ENCODE results near the gene MXD1. TPM values are rescaled to one million over a fixed set of nuclear protein-coding genes. Genes with fewer than 3 reads are reported as not detected.
A peak's percentile ranks its signal among the peaks of the same experiment; 100 is the strongest.

Gene MXD1
- total and polyA plus RNA-seq, 8 donors = 1.5 to 8.6 (median 5.0) TPM

DNA sequence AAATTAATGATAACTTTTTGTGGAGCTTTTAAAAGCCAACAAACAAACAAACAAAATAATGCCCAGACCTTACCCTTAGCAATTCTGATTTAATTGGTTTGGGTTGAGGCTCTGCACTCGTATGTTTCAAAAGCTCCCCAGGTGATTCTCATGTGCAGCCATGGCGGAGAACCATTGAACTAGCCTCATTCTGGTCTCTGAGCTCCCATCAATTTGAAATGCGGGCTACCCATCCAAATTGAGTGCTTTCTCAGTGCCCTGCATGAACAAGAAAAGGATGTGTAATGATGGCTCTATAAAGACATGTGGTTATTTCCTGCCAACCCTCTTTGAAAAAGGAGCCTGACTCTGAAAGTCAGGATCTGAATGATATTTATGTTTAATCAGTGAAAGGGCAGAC is 8.2 kb downstream of the MXD1 start:
- intact Hi-C loops (cut with DNase I) = loop anchor here in 2 of 3 donors (10.0 kb wide), 1 partner anchor 142 kb away; no protein-coding TSS in a partner anchor
- FAIRE-seq = no peak
- no peaks in the 10 kb centered on the region for H3K9me3 ChIP-seq
- H3K27me3 ChIP-seq = no peaks in the 10 kb centered on the region
- no peak for DNase-seq
- H3K27ac ChIP-seq = no peak overlapping the region
- H3K4me1 ChIP-seq = no peaks in the 10 kb centered on the region
- ATAC-seq = no peak
- WGBS, 2 donors = 96 to 97% methylated on average over 3 of the region's 3 CpGs
- peaks cover 0 to 11% (median 0%) of the 10 kb centered on the region in 3 donors for H3K36me3 ChIP-seq
- no peak overlapping the region for H3K4me3 ChIP-seq
- no peak for TF ChIP-seq CTCF (IDR thresholded peaks at IDR 0.05)

- no peaks in the 10 kb centered on the region for H3K9me3 ChIP-seq
- no peaks in the 10 kb centered on the region for H3K27me3 ChIP-seq
- TF ChIP-seq CTCF (IDR thresholded peaks at IDR 0.05) = no peak
- no peak overlapping the region for H3K27ac ChIP-seq
- peaks cover 0 to 8% (median 0%) of the 10 kb centered on the region in 3 donors for H3K36me3 ChIP-seq
- WGBS, 2 donors = 79 to 83% methylated on average over 3 of the region's 3 CpGs
- ATAC-seq (peak in 1 of 4 donors; percentile 64), DNase-seq (no peak), FAIRE-seq (no peak)
- no peak overlapping the region for H3K4me3 ChIP-seq
- intact Hi-C loops (cut with DNase I) = loop anchor here in 2 of 3 donors (10.0 kb wide), 1 partner anchor 138 kb away; no protein-coding TSS in a partner anchor
- H3K4me1 ChIP-seq = no peaks in the 10 kb centered on the region
Observed at GRCh38 chr2:69926849-69927515, 12.1 kb downstream of the MXD1 start.

GRCh38 chr2:69931832-69932595 is 17.1 kb downstream of the MXD1 start:
- intact Hi-C loops (cut with DNase I) = loop anchor here in 1 of 3 donors (10.0 kb wide), 1 partner anchor 113 kb away; no protein-coding TSS in a partner anchor
- WGBS, 2 donors = 90 to 94% methylated on average over 7 of the region's 7 CpGs
- FAIRE-seq = no peak

GRCh38 chr2:69932596-69932922 is 17.6 kb downstream of the MXD1 start:
- TF ChIP-seq CTCF (IDR thresholded peaks at IDR 0.05) = no peak
- FAIRE-seq = no peak
- H3K27ac ChIP-seq = no peak overlapping the region
- ATAC-seq = no peak
- intact Hi-C loops (cut with DNase I) = loop anchor here in 1 of 3 donors (10.0 kb wide), 1 partner anchor 112 kb away; no protein-coding TSS in a partner anchor
- H3K9me3 ChIP-seq = no peaks in the 10 kb centered on the region
- peaks cover 0 to 9% (median 0%) of the 10 kb centered on the region in 3 donors for H3K4me1 ChIP-seq
- H3K4me3 ChIP-seq = no peak overlapping the region
- DNase-seq = no peak
- no peaks in the 10 kb centered on the region for H3K27me3 ChIP-seq
- H3K36me3 ChIP-seq = peaks cover 4 to 17% (median 6%) of the 10 kb centered on the region in 3 donors
- 75 to 89% methylated on average over 1 of the region's 1 CpG for WGBS, 2 donors

More at GRCh38 chr2:69931832-69932595, 17.1 kb downstream of the MXD1 start:
- H3K4me1 ChIP-seq = peaks cover 0 to 9% (median 0%) of the 10 kb centered on the region in 3 donors
- H3K36me3 ChIP-seq = peaks cover 0 to 16% (median 5%) of the 10 kb centered on the region in 3 donors
- H3K4me3 ChIP-seq = no peak overlapping the region
- no peak for TF ChIP-seq CTCF (IDR thresholded peaks at IDR 0.05)
- H3K9me3 ChIP-seq = no peaks in the 10 kb centered on the region
- DNase-seq = no peak
- H3K27ac ChIP-seq = no peak overlapping the region
- H3K27me3 ChIP-seq = no peaks in the 10 kb centered on the region
- ATAC-seq = no peak
